SW480 (cell line): ENCODE results near the gene IFT27.
A peak's percentile ranks its signal among the peaks of the same experiment; 100 is the strongest.

ENCODE experiments used
- DNase-seq: peaks from one replicate; pipeline ENCODE4 v3.0.0-alpha.2; 2016; ENCODE audit warnings: low spot score

Gene IFT27

GRCh38 chr22:36796552-36797175 is 20.7 kb upstream of the IFT27 start:
- no peak for DNase-seq

GRCh38 chr22:36795633-36796032 is 19.7 kb upstream of the IFT27 start:
- no peak for DNase-seq

- DNase-seq, result peak; percentile 16
These were observed 14.7 kb upstream of the IFT27 start for GRCh38 chr22:36790648-36791047.

- DNase-seq, result no peak
These were observed 11.5 kb upstream of the IFT27 start for GRCh38 chr22:36787204-36787988.

GRCh38 chr22:36783743-36784142 is 7.8 kb upstream of the IFT27 start:
- no peak for DNase-seq

GRCh38 chr22:36781656-36782627 is 6.0 kb upstream of the IFT27 start:
- peak; percentile 76 for DNase-seq

GRCh38 chr22:36778020-36778419 is 2.1 kb upstream of the IFT27 start:
- DNase-seq, result no peak

- DNase-seq, result no peak
These were observed 803 bp upstream of the IFT27 start for GRCh38 chr22:36776722-36777121.

GRCh38 chr22:36775586-36775963 is 344 bp downstream of the IFT27 start:
- no peak for DNase-seq

GRCh38 chr22:36773935-36774334 is 2.0 kb downstream of the IFT27 start:
- peak; percentile 30 for DNase-seq

- no peak for DNase-seq
These were observed 3.5 kb downstream of the IFT27 start for GRCh38 chr22:36772451-36772850.

- DNase-seq, result no peak
These were observed 4.4 kb downstream of the IFT27 start for GRCh38 chr22:36771356-36772063.

- no peak for DNase-seq
These were observed 5.2 kb downstream of the IFT27 start for GRCh38 chr22:36770513-36771231.

- no peak for DNase-seq
These were observed 6.1 kb downstream of the IFT27 start for GRCh38 chr22:36769541-36770512.

- no peak for DNase-seq
These were observed 7.3 kb downstream of the IFT27 start for GRCh38 chr22:36768616-36769015.

- DNase-seq, result no peak
These were observed 7.8 kb downstream of the IFT27 start for GRCh38 chr22:36768141-36768540.

GRCh38 chr22:36767035-36767775 is 8.7 kb downstream of the IFT27 start:
- no peak for DNase-seq

- no peak for DNase-seq
These were observed 9.9 kb downstream of the IFT27 start for GRCh38 chr22:36765943-36766450.
